ENCODE results near the gene PACRG.

GRCh38 chr6:162698440-162698839, 29.3 kb upstream of the PACRG start:
- TF ChIP-seq, protein P1, sequence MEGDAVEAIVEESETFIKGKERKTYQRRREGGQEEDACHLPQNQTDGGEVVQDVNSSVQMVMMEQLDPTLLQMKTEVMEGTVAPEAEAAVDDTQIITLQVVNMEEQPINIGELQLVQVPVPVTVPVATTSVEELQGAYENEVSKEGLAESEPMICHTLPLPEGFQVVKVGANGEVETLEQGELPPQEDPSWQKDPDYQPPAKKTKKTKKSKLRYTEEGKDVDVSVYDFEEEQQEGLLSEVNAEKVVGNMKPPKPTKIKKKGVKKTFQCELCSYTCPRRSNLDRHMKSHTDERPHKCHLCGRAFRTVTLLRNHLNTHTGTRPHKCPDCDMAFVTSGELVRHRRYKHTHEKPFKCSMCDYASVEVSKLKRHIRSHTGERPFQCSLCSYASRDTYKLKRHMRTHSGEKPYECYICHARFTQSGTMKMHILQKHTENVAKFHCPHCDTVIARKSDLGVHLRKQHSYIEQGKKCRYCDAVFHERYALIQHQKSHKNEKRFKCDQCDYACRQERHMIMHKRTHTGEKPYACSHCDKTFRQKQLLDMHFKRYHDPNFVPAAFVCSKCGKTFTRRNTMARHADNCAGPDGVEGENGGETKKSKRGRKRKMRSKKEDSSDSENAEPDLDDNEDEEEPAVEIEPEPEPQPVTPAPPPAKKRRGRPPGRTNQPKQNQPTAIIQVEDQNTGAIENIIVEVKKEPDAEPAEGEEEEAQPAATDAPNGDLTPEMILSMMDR (IDR thresholded peaks at IDR 0.05): no peak
- TF ChIP-seq POLR2AphosphoS5 (IDR thresholded peaks at IDR 0.05): no peak
- no peak for TF ChIP-seq POLR2A (IDR thresholded peaks at IDR 0.05)

Measured in prostate gland (tissue), 2 donors.